Right lung (tissue), 5 donors: ENCODE data around the gene SDHB. TPM values are rescaled to one million over a fixed set of nuclear protein-coding genes. Genes with fewer than 3 reads are reported as not detected.
A peak's percentile ranks its signal among the peaks of the same experiment; 100 is the strongest.

Source experiments
- DNase-seq, 2 donors: peaks; one replicate each; pipeline ENCODE4 v3.0.0-alpha.2; 2013
- polyA plus RNA-seq, 5 donors: library from polyadenylated mRNA; unstranded; fragments of 120-200 nt; gene quantifications; one replicate each; pipeline versions ENCODE4 v1.2.1 to v1.2.3, GENCODE V29; 2013; ENCODE audit warnings: inconsistent platforms in 1 of 5, low replicate concordance in 1 of 5; ENCODE audit not compliant: insufficient read length in 5 of 5, insufficient read depth in 1 of 5

The SDHB gene
- polyA plus RNA-seq, 5 donors, result 80.8 to 112 (median 99.1) TPM

GRCh38 chr1:16988210-16988609, 65.6 kb downstream of the SDHB start:
- DNase-seq, result no peak

GRCh38 chr1:16986962-16987361, 66.9 kb downstream of the SDHB start:
- no peak for DNase-seq

- no peak for DNase-seq
Observed at GRCh38 chr1:16986560-16986959, 67.3 kb downstream of the SDHB start.

GRCh38 chr1:16986113-16986512, 67.7 kb downstream of the SDHB start:
- DNase-seq, result no peak

GRCh38 chr1:16984717-16985116, 69.1 kb downstream of the SDHB start:
- DNase-seq, result peak in 1 of 2 donors; percentile 54

GRCh38 chr1:16983649-16984048, 70.2 kb downstream of the SDHB start:
- no peak for DNase-seq

GRCh38 chr1:16982902-16983301, 70.9 kb downstream of the SDHB start:
- no peak for DNase-seq

GRCh38 chr1:16981269-16981849, 72.5 kb downstream of the SDHB start:
- no peak for DNase-seq

GRCh38 chr1:16980473-16981268, 73.2 kb downstream of the SDHB start, which contains the start of gene MFAP2:
TSS of gene MFAP2 (minus strand) at chr1:16980620. CDS start at chr1:16978273, 2,347 bp downstream.
- DNase-seq, result peak in 1 of 2 donors; percentile 47

GRCh38 chr1:16979475-16980327, 74.1 kb downstream of the SDHB start:
- peak; percentile 75 to 85 for DNase-seq

- DNase-seq, result peak; percentile 65 to 67
Observed at GRCh38 chr1:16978567-16979474, 75.0 kb downstream of the SDHB start.

GRCh38 chr1:16978139-16978538, 75.7 kb downstream of the SDHB start:
- DNase-seq, result no peak

- no peak for DNase-seq
Observed at GRCh38 chr1:16977377-16977776, 76.5 kb downstream of the SDHB start.

GRCh38 chr1:16976966-16977365, 76.9 kb downstream of the SDHB start:
- DNase-seq, result no peak

- no peak for DNase-seq
Observed at GRCh38 chr1:16975838-16976237, 78.0 kb downstream of the SDHB start.

- no peak for DNase-seq
Observed at GRCh38 chr1:16975211-16975610, 78.6 kb downstream of the SDHB start.

- DNase-seq, result no peak
Observed at GRCh38 chr1:16973215-16973614, 80.6 kb downstream of the SDHB start.

- DNase-seq, result no peak
Observed at GRCh38 chr1:16972189-16972895, 81.5 kb downstream of the SDHB start.

GRCh38 chr1:16971341-16972188, 82.3 kb downstream of the SDHB start:
- no peak for DNase-seq
